GM21360 (cell line): Measurements from ENCODE around the gene PDCD4.

Experiments used
- ATAC-seq: cut with Tn5 transposase; IDR thresholded peaks from one replicate; pipeline ENCODE4 v1.9.1; 2021; ENCODE audit warnings: mild to moderate bottlenecking, moderate library complexity; ENCODE audit not compliant: unreplicated experiment

Gene PDCD4

GRCh38 chr10:110841767-110842267 lies 29.9 kb upstream of the PDCD4 start:
- peak; percentile 68 for ATAC-seq

- peak; percentile 8 for ATAC-seq
These were observed 29.3 kb upstream of the PDCD4 start for GRCh38 chr10:110842326-110842904.

- ATAC-seq, result peak; percentile 70
These were observed 28.7 kb upstream of the PDCD4 start for GRCh38 chr10:110843031-110843430.

- ATAC-seq, result no peak
These were observed 27.7 kb upstream of the PDCD4 start for GRCh38 chr10:110843796-110844616.

- no peak for ATAC-seq
These were observed 27.2 kb upstream of the PDCD4 start for GRCh38 chr10:110844617-110844881.

GRCh38 chr10:110845192-110845755 lies 26.5 kb upstream of the PDCD4 start:
- ATAC-seq, result no peak

- no peak for ATAC-seq
These were observed 25.7 kb upstream of the PDCD4 start for GRCh38 chr10:110845756-110846620.

GRCh38 chr10:110847374-110847773 lies 24.4 kb upstream of the PDCD4 start:
- no peak for ATAC-seq

- ATAC-seq, result no peak
These were observed 23.6 kb upstream of the PDCD4 start for GRCh38 chr10:110848106-110848505.

- no peak for ATAC-seq
These were observed 21.6 kb upstream of the PDCD4 start for GRCh38 chr10:110850099-110850498.

GRCh38 chr10:110851020-110851612 lies 20.6 kb upstream of the PDCD4 start:
- ATAC-seq, result no peak

- ATAC-seq, result no peak
These were observed 19.4 kb upstream of the PDCD4 start for GRCh38 chr10:110852255-110852896.

- ATAC-seq, result no peak
These were observed 18.8 kb upstream of the PDCD4 start for GRCh38 chr10:110852947-110853346.

GRCh38 chr10:110853921-110854605 lies 17.7 kb upstream of the PDCD4 start:
- ATAC-seq, result no peak

GRCh38 chr10:110857265-110858171 lies 14.2 kb upstream of the PDCD4 start:
- no peak for ATAC-seq

GRCh38 chr10:110858297-110858934 lies 13.3 kb upstream of the PDCD4 start:
- ATAC-seq, result no peak

GRCh38 chr10:110859206-110859972 lies 12.3 kb upstream of the PDCD4 start:
- no peak for ATAC-seq

- no peak for ATAC-seq
These were observed 11.8 kb upstream of the PDCD4 start for GRCh38 chr10:110859973-110860376.
